HuH-7 (cell line): ENCODE data around the gene BRAF.
"Not testable (repeated sequence)": the region's sequence is repeated elsewhere in the genome, so short reads cannot be mapped to it uniquely, and the experiment has no call there.

Experiments used
- DNase-seq: peaks from one replicate; pipeline ENCODE4 v3.0.0; 2011; ENCODE audit warnings: low spot score

The BRAF gene

DNA sequence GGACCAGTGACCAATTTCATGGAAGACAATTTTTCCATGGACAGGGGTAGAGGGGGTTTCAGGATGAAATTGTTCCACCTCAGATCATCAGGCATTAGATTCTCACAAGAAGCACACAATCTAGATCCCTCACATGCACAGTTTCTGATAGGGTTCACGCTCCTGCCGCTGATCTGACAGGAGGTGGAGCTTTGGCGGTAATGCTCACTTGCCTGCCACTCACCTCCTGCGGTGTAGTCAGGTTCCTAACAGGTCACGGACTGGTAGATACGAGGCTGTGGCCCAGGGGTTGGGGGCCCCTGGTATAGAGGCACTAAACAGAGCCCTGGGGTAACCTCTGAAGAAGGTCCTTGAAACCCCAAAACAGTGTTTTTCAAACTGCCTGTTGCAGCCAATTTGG is 6.5 kb downstream of the BRAF start:
- DNase-seq, result no peak

DNA sequence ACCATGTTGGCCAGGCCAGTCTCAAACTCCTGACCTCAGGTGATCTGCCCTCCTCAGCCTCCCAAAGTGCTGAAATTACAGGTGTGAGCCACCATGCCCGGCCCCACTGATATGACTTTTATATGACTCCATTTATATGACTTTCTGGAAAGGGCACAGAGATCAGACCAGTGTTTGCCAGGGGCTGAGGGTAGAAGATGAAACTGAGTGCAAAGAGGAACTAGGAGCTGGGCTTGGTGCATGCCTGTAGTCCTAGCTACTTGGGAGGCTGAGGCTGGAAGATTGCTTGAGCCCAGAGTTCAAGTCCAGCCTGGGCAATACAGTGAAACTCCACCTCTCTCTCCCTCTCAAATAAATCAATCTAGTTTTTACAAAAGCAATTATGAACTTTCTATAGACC is 7.5 kb downstream of the BRAF start:
- DNase-seq, result no peak

DNA sequence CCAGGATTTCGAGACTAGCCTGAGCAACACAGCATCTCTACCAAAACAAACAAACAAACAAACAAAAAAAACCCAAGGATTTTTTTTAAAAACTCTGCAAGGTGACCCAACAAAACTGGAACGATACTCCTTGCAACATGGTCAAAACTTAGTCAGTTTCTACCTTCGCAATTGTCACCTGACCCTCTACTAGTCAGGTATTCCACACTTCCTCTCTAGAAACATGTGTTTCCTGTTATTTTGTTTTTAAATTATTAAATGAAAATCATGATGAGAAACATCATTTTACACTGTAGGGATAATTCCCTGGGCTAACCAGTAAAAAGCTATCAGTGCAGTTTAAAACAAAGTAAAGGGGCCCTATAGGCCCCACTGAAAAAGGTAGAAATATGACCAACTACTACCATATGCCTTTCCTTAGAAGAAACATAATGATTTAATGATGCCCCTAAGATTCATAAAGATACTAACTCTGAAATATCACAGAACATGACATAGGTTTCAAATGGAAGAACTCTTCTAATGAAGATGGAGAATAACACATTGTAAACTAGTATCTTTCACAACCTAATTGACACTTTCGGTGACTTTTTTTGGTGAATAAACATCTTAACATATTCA is 8.7 kb downstream of the BRAF start:
- DNase-seq, result no peak

DNA sequence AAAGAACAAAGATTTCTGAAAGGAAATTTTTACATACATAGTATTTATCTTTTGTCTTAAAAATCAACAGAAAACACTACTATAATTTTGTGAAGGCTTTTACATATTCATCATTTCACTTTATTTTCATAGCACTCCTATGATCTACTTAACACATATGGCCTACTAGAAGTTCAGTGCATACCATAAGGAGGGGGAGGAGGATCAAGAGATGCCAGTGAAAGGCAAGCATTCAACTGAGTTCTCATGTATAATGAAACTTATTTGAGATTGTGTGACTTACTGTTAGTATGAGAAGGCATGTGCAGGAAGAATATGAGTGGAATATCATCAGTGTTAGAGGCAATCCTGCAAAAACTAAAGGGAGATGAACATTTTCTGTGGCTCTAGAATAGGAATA is 10.6 kb downstream of the BRAF start:
- no peak for DNase-seq

DNA sequence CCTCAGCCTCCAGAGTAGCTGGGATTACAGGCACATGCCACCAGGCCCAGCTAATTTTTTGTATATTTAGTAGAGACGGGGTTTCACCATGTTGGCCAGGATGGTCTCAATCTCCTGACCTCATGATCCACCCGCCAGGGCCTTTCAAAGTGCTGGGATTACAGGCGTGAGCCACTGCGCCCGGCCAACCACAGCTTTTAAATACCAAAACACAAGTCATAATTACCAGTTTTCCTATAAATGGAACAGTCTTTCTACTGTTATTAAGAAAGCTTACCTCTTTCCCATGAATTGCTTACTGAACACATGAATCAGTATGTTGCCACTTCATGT is 11.2 kb downstream of the BRAF start:
- DNase-seq, result not testable (repeated sequence)

DNA sequence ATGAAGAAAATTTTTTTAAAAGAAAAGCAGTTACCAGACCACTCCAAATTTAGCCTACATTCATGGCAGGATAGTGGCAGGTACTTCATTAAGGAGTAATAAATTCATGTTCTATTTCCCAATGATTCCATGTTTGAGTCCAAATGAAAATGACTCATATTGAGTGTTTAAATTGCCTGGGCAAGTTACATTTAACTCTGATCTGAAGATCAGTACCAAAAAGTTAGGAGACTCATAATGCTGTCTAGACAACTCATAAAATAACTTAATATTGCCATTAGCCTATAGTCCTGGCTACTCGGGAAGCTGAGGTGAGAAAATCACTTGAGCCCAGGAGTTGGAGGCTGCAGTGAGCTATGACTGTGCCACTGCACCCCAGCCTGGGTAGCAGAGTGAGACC is 13.0 kb downstream of the BRAF start:
- no peak for DNase-seq

DNA sequence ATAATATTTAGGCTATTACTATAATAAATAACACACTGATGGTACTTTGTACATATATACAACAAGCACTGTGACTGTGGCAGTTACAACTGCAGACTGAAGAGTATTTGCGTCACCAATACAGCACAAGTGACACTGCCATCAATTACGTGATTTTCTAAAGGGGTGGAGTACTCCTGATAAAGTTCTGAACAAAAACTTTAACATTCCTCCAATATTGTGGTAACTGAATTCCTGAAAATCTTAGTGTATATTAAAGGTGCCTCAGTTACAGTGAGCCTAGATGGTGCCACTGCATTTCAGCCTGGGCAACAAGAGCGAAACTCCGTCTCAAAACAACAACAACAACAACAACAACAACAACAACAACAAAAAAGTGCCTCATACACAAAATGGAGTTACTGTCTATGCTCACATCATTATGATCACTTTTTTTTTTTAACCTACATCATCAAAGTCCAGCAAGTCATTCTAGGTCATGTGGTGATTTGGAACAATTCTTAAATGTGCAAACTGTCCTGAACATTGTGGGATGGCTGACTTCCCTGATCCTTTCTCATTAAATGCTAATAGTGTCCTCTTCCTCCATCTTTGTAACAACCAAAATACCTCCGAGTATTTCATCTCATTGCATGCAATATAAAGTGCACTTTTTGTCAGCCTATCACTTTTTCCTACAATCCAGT is 15.1 kb downstream of the BRAF start:
- no peak for DNase-seq

DNA sequence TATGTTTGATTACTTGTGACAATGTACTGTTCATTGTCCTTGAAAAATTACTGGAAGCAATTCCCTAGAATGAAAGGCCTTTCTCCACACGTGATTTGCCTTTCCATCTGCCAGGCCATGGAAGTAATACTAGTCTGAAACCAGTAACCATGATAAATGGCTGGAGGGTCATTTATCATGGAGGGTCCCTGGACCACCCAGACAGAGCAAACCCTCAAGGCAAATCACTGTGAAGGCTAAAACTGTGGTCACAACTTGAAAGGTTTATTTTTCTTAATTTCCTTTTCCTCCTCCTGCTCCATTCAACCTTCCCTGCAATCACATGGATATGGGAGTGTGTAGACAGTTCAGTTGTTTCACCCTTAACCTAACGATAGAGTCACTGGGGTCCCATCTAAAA is 16.4 kb downstream of the BRAF start:
- no peak for DNase-seq

DNA sequence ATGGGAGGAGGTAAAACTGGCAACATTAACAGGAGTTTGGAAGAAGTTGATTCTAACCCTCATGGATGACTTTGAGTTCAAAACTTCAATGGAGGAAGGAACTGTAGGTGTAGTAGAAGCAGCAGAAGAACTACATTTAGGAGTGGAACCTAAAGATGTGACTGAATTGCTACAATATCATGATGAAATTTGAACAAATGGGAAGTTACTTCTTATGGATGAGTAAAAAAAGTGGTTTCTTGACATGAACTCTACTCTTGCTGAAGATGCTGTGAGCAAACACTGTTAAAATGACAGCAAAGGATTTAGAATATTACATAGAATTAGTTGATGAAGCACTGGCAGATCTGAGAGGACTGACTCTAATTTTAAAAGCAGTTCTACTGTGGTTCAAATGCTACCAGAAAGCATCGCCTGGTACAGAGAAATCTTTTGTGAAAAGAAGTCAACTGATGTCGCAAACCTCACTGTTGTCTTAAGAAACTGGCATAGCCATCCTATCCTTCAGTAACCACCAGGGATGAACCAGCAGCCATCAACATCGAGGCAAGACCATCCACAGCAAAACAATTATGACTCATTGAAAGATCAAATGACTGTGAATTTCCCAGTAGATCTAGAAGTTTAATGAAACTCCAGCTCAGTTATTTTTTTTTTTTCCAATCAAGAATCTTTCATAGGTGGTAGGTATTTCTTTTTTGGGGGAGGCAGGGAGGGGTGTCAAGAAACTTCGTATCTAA is 20.8 kb downstream of the BRAF start:
- DNase-seq, result no peak

DNA sequence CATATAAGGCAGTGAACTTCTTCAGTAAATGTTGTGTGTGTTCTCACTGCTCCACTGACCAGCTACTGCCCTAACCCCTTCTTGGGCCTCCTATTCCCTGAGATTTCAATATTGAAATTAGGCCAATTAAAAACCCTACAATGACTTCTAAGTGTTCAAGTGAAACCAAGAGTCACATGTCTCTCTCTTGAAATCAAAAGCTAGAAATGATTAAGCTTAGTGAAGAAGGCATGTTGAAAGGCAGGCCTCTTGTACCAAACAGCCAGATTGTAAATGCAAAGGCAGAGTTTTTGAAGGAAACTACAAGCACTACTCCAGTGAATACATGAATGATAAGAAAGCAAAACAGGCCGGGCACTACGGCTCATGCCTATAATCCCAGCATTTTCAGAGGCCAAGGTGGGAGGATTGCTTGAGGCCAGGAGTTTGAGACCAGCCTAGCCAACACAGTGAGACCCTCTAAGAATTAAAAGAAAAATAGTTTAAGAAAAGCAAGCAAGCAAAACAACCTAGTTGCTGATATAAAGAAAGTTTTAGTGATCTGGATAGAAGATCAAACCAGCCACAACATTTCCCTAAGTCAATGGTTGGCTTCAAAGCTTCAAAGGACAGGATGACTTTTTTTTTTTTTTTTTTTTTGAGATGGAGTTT is 22.3 kb downstream of the BRAF start:
- DNase-seq, result no peak

DNA sequence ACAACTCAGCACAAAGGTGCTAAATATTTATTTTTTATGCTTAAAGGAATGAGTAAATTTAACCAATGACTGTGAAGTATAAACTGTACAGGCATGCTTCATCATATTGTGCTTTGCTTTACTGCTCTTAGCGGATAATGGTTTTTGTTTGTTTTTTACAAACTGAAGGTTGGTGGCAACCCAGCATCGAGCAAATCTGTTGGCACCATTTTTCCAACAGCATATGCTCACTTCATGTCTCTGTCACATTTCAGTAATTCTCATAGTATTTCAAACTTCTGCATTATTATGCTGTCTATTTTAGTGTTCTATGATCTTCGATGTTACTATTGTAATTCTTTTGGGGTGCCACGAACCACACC is 22.8 kb downstream of the BRAF start:
- DNase-seq, result no peak

DNA sequence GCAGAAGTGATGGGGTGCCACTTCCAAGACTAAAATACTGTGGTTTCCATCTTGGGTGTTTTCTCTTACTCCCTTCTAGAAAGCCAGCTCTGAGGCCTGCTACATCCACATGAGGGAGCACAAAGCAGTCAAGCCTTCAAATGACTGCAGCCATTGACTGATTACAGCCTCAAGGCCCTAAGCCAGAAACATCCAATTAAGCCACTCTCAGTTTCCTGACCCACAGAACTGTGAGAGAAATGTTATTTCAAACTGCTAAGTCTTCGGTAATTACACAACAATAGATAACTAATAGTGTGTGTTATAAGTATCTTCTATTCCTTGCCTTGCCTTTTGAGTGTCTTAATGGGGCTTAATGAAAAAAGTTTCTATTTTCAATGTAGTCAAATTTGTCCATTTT is 24.8 kb downstream of the BRAF start:
- peak; percentile 26 for DNase-seq

DNA sequence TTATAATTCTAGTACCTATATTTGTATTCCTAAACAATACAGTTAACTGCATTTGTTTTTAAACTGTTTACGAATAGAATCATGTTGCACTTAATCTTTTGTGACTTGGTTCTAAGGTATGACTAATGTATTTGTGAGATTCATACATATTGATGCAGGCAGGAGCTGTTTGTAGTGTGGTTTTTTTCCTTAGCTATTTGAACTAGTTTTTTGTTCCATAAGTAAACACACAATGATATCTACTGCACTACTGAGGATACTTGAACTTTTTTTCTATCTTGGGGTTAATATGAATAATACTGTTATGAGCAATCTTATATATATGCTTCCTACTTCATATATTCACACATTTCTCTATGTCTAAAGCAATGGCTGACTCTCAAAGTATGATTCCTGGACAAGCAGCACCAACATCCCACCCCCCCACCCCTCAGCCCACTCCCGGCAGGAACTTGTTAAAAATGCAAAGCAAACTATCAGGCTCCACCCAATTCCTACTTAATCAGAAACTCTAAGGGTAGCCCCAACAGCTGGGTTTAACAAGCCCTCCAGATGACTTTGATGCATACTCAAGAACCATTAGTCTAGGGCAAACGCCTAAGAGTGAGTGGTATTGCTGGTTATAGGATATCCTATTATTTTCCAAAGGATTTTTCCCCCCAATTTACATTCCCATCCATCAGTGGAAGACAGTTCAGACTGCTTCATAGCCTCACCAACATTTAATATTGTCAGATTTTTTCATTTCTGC is 25.8 kb downstream of the BRAF start:
- no peak for DNase-seq

DNA sequence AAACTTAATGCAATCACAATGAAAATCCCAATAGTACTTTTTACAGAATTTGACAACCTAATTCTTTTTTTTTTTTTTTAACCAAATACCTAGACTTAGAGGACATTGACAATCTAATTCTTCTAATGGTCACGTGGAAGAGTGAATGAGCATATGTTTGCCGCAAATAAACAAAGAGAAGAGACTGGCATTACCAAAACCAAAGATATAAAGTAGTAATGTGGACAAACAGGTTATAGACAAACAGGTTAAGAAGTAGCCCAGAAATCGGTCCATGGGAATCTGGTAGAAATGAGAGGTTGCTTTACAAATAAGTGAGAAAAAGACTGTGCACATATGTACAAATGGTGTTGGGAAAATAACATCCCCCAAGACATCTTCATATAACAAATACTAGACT is 27.7 kb downstream of the BRAF start:
- no peak for DNase-seq

DNA sequence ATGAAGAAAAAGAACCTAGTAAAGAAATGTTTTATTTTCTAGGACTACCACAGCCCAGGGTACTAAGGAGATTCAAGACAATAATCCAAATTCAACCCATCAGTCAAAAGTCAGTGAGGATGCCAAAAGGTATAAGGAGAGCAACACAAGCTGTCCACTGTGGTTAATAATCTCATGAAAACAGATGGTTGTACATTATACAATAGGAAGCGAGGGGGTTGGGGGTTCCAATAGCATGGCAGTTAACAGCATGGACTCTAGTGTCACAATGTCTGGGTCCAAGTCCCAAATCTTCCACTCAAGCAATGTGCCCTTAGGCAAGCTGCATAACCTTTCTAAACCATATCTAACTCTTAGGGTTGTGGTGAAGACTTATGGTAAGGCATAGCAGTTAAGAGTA is 35.1 kb downstream of the BRAF start:
- no peak for DNase-seq

DNA sequence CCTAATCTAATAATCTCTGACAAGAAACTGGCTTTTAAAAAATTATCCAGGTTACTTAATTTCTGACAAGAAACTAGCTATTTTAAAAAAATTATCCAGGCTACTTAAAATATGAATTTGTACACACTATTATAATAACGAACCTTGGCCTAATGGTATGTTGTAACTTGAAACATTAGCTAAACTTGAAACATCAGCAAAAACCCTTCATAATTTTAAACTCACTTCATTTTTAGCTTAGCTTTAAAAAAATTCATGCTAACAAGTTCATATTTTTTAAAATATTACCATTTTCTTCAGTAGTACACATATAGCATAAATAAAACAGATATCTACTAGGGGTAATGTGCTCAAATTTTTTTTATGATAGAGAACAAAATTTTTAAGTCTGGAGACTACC is 35.6 kb downstream of the BRAF start:
- no peak for DNase-seq

DNA sequence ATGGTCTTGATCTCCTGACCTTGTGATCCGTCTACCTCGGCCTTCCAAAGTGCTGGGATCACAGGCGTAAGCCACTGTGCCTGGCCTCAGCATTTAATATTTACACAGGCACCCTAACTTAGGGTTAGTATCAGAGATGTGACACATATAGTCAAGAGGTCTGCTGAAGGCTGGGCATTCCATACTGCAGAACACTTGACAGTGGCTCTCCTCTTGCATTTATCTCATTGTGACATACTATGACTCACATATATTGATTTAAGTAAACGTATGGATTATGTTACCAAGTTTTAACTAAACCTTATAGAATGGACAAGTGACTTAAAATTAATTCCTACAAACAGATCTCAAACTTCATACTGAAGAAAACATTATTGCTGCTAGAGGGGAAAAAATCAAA is 36.6 kb downstream of the BRAF start:
- DNase-seq, result no peak

DNA sequence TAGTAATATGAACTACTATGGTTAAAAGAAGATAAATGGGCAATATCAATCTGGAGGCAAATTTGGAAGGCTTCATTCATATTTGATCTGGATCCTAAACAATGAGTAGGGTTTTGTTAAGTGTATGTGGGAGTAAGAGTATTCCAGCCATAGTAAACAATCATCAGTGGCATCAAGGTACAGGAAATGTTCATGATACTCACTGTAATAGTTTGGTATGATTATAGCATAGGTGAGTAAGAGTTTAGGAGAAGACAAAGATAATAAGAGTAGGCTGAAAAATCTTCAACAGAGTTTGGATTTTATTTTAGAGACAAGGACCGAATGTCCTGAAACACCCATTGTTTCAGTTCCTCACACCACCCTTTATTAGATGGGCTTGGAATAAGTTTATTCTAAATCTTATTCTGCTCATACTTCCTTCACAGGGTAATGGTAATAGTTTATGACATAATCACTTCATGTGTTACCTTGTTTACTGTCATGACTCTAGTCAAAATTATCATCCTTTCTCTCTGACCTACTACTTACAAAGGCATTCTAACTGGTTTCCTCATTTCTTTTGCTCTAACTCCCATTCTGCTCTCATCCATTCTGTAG is 38.9 kb downstream of the BRAF start:
- DNase-seq, result no peak

DNA sequence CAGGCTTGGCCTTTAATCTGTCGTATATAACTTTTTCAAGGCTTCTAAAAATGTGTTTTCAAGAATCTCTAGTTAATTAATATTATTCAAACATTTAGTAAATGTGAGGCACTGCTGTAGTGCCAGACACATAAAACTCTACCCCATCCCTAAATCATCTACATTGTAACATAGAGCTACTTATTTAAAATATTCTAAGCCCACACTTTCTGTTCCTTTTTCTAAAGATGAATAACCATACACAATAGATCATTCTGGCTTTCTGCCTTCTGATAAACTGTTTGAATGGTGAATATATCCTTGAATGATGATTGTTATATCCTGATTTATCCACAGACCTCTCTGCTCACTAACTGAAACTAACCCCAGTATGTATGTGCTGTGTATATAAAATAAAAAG is 41.4 kb downstream of the BRAF start:
- no peak for DNase-seq

DNA sequence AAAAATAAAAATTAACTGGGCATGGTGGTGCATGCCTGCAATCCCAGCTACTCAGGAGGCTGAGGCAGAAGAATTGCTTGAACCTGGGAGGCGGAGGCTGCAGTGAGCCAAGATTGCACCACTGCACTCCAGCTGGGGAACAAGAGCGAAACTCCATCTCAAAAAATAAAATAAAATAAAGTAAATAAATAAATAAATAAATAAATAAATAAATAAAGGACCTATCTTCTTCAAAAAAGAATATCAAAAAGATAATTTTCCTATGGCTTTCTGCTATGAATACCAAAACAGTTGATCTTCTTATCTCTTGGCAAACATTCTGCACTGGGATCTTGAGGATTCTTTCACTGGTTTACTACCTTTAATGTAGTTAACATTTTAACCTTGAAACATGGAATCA is 41.9 kb downstream of the BRAF start:
- not testable (repeated sequence) for DNase-seq

DNA sequence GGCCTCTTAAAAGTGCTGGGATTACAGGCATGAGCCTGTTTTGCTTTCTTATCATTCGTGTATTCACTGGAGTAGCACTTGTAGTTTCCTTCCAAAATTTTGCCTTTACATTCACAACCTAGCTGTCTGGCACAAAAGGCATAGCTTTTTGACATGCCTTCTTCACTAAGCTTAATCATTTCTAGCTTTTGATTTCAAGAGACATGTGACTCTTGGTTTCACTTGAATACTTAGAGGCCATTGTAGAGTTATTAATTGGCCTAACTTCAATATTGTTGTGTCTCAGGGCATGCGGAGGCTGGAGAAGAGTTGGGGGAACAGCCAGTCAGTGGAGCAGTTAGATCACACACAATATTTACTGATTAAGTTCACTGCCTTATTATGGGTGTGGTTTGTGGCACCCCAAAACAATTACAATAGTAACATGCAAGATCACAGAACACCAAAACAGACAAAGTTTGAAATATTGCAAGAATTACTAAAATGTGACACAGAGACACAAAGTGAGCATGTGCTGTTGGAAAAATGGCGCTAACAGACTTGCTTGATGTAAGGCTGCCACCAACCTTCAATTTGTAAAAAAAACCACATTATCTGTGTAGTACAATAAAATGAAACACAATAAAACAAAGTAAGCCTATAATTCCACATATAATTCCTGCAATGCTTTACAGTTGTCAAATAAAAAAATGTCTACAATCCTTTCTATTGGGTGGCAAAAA is 43.1 kb downstream of the BRAF start:
- no peak for DNase-seq

DNA sequence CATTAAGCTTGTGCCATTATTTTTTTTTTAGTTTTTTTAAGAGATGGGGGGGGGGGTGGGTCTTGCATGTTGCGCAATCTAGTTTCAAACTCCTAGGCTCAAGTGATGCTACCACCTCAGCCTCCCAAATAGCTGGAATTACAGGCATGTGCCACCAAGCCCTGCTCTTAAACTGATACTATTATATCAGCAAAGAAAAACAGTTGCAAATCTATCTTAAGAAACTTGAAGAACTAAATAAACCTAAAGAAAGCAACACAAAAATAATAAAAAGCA is 47.5 kb downstream of the BRAF start:
- DNase-seq, result no peak
